ENCODE results near the gene HTRA2. TPM values are rescaled to one million over a fixed set of nuclear protein-coding genes. Genes with fewer than 3 reads are reported as not detected.
A peak's percentile ranks its signal among the peaks of the same experiment; 100 is the strongest.

The HTRA2 gene
- total RNA-seq, 1 experiment from 2014 or later, result 60.3 TPM

GRCh38 chr2:74513605-74514367 is 15.9 kb upstream of the HTRA2 start:
- DNase-seq (ENCODE audit: low read depth), result no peak
- in situ Hi-C loops (cut with HindIII; ENCODE audit: low pct_unique_long_range_greater_than_20kb, low sequenced_read_pairs), result no loop called here

DNA sequence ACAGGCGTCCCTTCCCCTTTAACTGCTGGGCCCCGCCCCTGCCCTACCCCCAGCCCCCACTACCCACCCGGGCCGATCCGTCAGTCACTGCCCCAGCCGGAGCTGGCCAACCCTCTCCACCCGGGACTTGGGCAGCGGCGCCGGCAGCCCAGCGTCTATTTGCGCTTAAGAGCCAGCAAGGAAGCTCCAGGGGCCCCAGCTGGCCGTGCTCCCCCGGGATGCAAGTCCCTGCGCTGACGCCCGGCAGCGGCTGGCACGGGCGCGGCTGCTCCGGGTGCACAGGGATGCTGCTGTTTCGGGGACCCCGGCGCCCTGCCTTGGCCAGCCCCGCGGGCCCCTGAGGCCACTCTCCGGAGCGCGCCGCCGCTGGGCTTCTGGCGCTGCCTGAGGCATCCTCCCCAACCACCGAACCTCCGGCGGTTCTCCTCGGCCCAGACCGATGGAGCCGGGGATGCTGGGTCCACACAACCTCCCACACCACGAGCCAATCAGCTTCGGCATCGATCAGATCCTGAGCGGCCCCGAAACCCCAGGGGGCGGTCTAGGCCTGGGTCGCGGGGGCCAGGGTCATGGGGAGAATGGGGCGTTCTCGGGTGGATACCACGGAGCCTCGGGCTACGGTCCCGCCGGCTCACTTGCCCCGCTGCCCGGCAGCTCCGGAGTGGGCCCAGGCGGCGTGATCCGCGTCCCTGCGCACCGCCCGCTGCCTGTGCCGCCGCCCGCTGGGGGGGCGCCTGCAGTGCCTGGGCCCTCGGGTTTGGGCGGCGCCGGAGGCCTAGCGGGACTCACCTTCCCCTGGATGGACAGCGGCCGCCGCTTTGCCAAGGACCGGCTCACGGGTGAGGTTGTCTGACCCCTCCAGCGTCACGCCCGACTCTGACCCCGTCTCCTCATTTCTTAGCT is 15.1 kb upstream of the HTRA2 start, which contains the start of gene TLX2:
TSS of gene TLX2 (plus strand) at position 83 of the 903 bp plus-strand sequence. CDS start at position 440, 357 bp downstream.
- DNase-seq (ENCODE audit: low read depth), result no peak
- in situ Hi-C loops (cut with HindIII; ENCODE audit: low pct_unique_long_range_greater_than_20kb, low sequenced_read_pairs), result no loop called here

DNA sequence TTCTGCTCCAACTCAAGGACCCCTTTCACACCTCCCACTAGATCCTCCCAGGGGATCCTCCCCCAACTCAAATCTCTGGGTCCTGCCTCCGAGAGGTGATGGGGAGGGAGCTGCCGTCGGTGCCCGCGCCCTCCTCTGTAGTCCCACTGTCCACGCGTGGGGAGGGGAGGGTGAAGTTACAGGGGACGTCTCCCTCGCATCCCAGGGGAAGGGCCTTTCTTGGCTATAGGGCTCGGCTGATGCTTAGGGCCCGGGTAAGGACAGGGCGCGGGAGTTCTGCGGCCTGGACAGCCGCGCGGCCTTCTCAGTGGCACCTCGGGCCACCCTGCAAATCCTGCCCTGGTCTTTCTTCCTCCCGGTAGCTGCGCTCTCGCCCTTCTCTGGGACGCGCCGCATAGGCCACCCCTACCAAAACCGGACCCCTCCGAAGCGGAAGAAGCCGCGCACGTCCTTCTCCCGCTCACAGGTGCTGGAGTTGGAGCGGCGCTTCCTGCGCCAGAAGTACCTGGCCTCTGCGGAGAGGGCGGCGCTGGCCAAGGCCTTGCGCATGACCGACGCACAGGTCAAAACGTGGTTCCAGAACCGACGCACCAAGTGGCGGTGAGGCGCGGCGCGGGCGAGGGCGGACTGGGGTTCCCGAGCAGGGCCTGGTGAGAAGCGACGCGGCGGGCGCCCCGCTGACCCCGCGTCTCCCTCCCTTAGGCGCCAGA is 14.3 kb upstream of the HTRA2 start:
- no peak for DNase-seq (ENCODE audit: low read depth)
- in situ Hi-C loops (cut with HindIII; ENCODE audit: low pct_unique_long_range_greater_than_20kb, low sequenced_read_pairs), result no loop called here

GRCh38 chr2:74515981-74516633 is 13.6 kb upstream of the HTRA2 start:
- no peak for DNase-seq (ENCODE audit: low read depth)
- in situ Hi-C loops (cut with HindIII; ENCODE audit: low pct_unique_long_range_greater_than_20kb, low sequenced_read_pairs), result no loop called here

- DNase-seq (ENCODE audit: low read depth), result no peak
- in situ Hi-C loops (cut with HindIII; ENCODE audit: low pct_unique_long_range_greater_than_20kb, low sequenced_read_pairs), result no loop called here
Measured at GRCh38 chr2:74516650-74517049, 13.1 kb upstream of the HTRA2 start.

DNA sequence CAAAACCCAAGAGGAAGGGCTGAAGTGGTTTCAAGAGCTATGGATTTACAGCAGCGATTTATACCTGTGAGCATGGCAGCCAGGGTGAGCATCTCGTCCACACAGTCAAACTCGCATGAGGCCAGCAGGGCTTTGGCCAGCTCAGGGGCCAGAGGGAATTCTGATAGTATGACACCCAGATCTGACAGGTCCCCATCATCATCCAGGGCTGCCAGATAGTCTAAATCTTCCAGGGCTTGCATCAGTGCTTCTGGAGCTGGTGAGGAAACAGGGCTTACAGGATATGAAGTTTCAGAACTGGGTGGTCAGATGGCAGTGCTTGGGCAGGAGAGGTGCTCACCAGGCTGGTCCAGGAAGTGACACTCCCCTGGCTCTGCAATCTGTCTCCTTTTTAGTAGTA is 7.2 kb upstream of the HTRA2 start:
- in situ Hi-C loops (cut with HindIII; ENCODE audit: low pct_unique_long_range_greater_than_20kb, low sequenced_read_pairs), result no loop called here
- no peak for DNase-seq (ENCODE audit: low read depth)

DNA sequence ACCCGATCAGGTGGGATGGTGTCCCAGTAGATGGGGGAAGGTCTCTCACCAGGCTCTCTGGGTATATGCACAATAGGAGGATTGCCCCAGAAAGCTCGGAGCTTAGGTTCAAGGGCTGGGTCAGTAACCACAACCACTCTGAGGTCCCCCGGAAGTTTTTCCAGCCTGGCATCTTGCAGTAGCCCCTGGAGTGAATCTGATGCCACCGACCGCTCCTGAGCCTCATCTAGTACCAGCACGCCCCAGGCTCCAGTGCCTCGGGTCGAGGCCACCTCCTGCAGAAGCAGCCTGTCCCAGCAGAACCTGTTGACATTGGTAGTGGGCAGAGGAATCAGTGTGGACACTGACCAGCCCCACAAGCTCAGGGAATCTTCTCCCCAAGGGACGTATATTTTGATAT is 5.7 kb upstream of the HTRA2 start:
- no peak for DNase-seq (ENCODE audit: low read depth)
- in situ Hi-C loops (cut with HindIII; ENCODE audit: low pct_unique_long_range_greater_than_20kb, low sequenced_read_pairs), result no loop called here

DNA sequence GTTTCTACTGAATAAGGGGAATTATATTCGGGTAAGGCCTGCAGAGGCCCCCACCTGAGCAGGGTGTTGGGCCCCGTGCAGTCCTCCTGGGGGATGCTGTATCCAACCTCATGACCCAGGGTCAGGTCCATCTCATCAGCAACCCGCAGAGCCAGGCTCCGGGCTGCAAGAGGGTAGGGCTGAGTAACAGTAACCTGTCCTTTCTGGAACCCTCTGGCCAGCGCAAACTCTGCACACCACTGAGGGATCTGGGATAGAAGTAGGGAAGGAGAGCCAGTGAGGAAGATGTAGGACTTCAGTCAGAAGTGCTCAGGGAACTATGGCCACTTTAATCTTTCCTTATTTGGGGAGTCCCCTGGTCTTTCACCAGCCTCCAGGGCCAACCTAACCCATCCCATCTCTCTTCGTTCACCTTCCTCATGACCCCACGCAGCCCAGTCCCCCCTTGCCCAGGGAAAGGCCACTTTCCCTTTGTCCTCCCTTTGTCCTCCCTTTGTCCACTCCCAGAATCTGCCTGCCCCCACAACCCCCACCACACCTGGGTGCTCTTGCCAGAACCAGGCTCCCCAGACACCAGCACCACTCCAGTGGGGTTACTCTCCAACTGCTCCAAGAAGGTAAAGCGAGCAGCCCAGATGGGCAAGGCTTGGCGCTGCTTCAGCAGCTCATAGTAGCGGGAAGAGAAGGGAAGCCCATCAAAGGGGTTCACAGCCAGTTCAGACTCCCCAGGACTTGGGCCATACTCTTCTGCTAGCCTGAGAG is 4.6 kb upstream of the HTRA2 start:
- in situ Hi-C loops (cut with HindIII; ENCODE audit: low pct_unique_long_range_greater_than_20kb, low sequenced_read_pairs), result no loop called here
- DNase-seq (ENCODE audit: low read depth), result no peak

GRCh38 chr2:74525717-74526648 is 3.8 kb upstream of the HTRA2 start, which contains the start of gene DQX1:
TSS of gene DQX1 (minus strand) at chr2:74526231. CDS start at chr2:74525729, 502 bp downstream.
- DNase-seq (ENCODE audit: low read depth), result peak; percentile 41
- in situ Hi-C loops (cut with HindIII; ENCODE audit: low pct_unique_long_range_greater_than_20kb, low sequenced_read_pairs), result no loop called here

DNA sequence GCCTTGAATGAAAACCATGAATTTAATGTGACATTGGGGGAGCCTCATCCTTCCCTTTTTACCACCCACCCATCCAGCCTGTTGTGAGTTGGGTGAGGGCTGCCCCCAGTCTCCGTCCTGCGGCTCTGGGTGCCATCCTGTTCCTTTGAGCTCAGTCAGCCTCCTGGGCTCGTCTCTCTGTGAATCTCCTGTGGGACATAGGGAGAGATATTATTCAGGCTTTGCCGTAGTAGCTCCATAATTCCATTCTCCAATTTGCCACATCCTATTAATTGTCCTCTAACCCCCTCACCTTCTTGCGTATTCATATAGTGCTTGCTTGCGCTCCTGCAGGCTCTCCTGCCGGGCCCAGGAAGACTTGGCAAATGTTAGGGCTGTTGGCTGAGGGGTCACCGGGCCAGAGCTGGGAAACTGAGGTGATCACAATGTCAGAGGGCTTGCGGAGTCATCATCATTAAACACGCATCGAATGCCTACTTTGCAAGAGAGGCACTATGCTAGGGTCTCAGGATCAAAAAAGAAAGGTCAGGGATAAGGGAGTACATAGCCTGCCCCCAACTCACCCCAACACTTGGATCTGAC is 3.0 kb upstream of the HTRA2 start:
- in situ Hi-C loops (cut with HindIII; ENCODE audit: low pct_unique_long_range_greater_than_20kb, low sequenced_read_pairs), result no loop called here

DNA sequence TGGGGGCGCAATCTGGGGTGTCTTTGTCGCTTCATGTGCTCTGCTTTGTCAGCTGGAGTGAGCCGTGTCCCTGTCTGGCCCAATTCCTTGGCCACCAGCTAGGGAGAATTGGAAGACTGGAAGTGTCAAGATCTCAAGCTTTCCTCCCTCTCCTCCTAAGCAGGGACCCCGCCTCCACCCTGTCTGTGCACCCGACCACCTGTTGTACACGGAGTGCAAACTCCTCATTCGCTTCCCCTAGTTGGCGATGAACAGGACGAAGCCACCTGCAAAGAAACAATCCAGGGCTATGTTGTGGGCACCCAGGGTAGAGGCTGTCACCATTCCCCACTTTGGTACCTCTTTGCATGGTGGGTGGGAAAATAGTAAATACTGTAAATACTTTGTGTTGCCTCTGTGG is 2.0 kb upstream of the HTRA2 start:
- in situ Hi-C loops (cut with HindIII; ENCODE audit: low pct_unique_long_range_greater_than_20kb, low sequenced_read_pairs), result no loop called here
- DNase-seq (ENCODE audit: low read depth), result no peak

More for the DNA sequence above, 3.0 kb upstream of the HTRA2 start:
- DNase-seq (ENCODE audit: low read depth), result no peak

- in situ Hi-C loops (cut with HindIII; ENCODE audit: low pct_unique_long_range_greater_than_20kb, low sequenced_read_pairs), result no loop called here
- DNase-seq (ENCODE audit: low read depth), result no peak
Measured at GRCh38 chr2:74528600-74529356, 955 bp upstream of the HTRA2 start.

- peak; percentile 26 for DNase-seq (ENCODE audit: low read depth)
- in situ Hi-C loops (cut with HindIII; ENCODE audit: low pct_unique_long_range_greater_than_20kb, low sequenced_read_pairs), result no loop called here
Measured at GRCh38 chr2:74530239-74531187, 780 bp downstream of the HTRA2 start.

DNA sequence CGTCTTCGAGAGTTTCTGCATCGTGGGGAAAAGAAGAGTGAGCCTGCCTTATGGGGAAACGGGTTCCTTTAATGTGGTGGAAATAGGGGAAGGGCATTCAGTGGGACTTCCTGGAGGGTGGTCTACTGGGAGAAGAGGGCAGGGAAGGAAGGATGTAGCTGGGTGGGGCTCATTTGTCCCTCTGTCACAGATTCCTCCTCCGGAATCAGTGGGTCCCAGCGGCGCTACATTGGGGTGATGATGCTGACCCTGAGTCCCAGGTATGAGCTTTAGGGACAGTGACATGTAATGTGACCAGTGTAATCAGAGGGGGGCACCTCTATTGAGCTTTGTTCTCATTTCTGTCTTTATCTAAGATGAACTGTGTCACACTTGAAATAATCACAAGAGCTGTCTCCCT is 1.9 kb downstream of the HTRA2 start:
- in situ Hi-C loops (cut with HindIII; ENCODE audit: low pct_unique_long_range_greater_than_20kb, low sequenced_read_pairs), result no loop called here
- no peak for DNase-seq (ENCODE audit: low read depth)

- in situ Hi-C loops (cut with HindIII; ENCODE audit: low pct_unique_long_range_greater_than_20kb, low sequenced_read_pairs), result no loop called here
- DNase-seq (ENCODE audit: low read depth), result peak; percentile 43
Measured at GRCh38 chr2:74532222-74532621, 2.5 kb downstream of the HTRA2 start.

Measured in Caki2 (cell line).